ENCODE data around the gene DDI2. TPM values are rescaled to one million over a fixed set of nuclear protein-coding genes. Genes with fewer than 3 reads are reported as not detected.

Gene DDI2
- total and polyA plus RNA-seq, 9 of the 15 experiments (the other 6 are each of a cell fraction or from before 2014, with no cell fraction given) = 6.5 to 48.4 (median 21.2) TPM

GRCh38 chr1:15682936-15683341 lies 65.7 kb downstream of the DDI2 start:
- no peak overlapping the region for H3K4me3 ChIP-seq
- H3K27me3 ChIP-seq (ENCODE audit: control insufficient read depth in 2 of 2, insufficient read depth in 2 of 2, low read length in 2 of 2) = no peaks in the 10 kb centered on the region
- H3K79me2 ChIP-seq (ENCODE audit: control insufficient read depth, insufficient read depth, low read length) = peaks cover 39% of the 10 kb centered on the region
- ATAC-seq (no peak), FAIRE-seq (no peak), DNase-seq (ENCODE audit: extremely low read depth in 1 of 4, low spot score in 3 of 4) (no peak)
- H3K36me3 ChIP-seq (ENCODE audit: control insufficient read depth, insufficient read depth, low read length) = peaks cover 9% of the 10 kb centered on the region; the same call in 1 of the 3 replicates
- H2AFZ ChIP-seq (ENCODE audit: low read depth, low read length) = 0 out of 2 replicates have a peak overlapping the region, but pooled peaks have one; percentile 2
- H3K4me1 ChIP-seq (replicated peaks in 1 of 2; ENCODE audit: control insufficient read depth in 2 of 2, insufficient read depth in 2 of 2, low read length in 2 of 2) = peaks cover 18 to 31% of the 10 kb centered on the region in 2 experiments; a peak in 4 of 5 replicates
- no peaks in the 10 kb centered on the region for H3K9me1 ChIP-seq (ENCODE audit: control insufficient read depth, insufficient read depth, low read length)
- peaks cover 1% of the 10 kb centered on the region; the same call in 1 of the 2 replicates for H3K9me3 ChIP-seq (replicated peaks; ENCODE audit: control insufficient read depth, insufficient read depth, low read depth, low read length)
- no peaks in the 10 kb centered on the region for H4K20me1 ChIP-seq (replicated peaks; ENCODE audit: control insufficient read depth, insufficient read depth, low read length)
- in situ Hi-C loops (cut with MboI) (no loop called here), intact Hi-C loops (cut with micrococcal nuclease) (no loop called here)
- no TSS peak for BruUV-seq (replicated peaks)
- no peak overlapping the region for H3K4me2 ChIP-seq (ENCODE audit: insufficient read depth, low read length)
- ChIA-PET POLR2A (interaction anchor here (1.1 to 1.2 kb wide), 2 partner anchors 12 to 14 kb away, joined by 4 read pairs; no protein-coding TSS in a partner anchor), CTCF (ENCODE audit: low intra/inter-chr PET ratio) (no interaction called here)
- 0 out of 2 replicates have a peak, but pooled peaks have one; percentile 57 for TF ChIP-seq LARP7 (IDR thresholded peaks at IDR 0.05)
- no peak for TF ChIP-seq KDM1A (IDR thresholded peaks at IDR 0.05)
- TF ChIP-seq ZNF584 (CRISPR knock-in tag; IDR thresholded peaks at IDR 0.05; ENCODE audit: low read depth) = no peak
- TF ChIP-seq NCOR1 (IDR thresholded peaks at IDR 0.05) = no peak
- TF ChIP-seq CBFA2T2 (conservative IDR thresholded peaks at IDR 0.05) = no peak
- 0 out of 4 replicates have a peak, but pooled peaks of 1 of the 2 experiments have one; percentile 16 for TF ChIP-seq HDAC1 (IDR thresholded peaks at IDR 0.05)
- peak overlapping the region in 1 of 2 experiments; percentile 97; a peak in 2 of 4 replicates for H3K9ac ChIP-seq (ENCODE audit: insufficient read depth in 1 of 2, low read depth in 2 of 2, low read length in 2 of 2)
- WGBS (ENCODE audit: insufficient coverage, low coverage, missing lambda C conversion rate) = 82% methylated on average over 4 of the region's 4 CpGs
- no peak overlapping the region for H3K27ac ChIP-seq (ENCODE audit: extremely low read depth, low read depth, low read length)
